IPS-18a (cell line): ENCODE measurements around the gene SLC15A3.

ENCODE experiments used
- H3K27ac ChIP-seq: one replicate; pipeline ENCODE4 v1.5.1; 2013; ENCODE audit warnings: low read length
- H3K27me3 ChIP-seq: one replicate; pipeline ENCODE4 v1.6.1; 2013; ENCODE audit warnings: mild to moderate bottlenecking, low read length; ENCODE audit not compliant: control insufficient read depth, insufficient read depth
- H3K36me3 ChIP-seq: one replicate; pipeline ENCODE4 v1.6.1; 2013; ENCODE audit warnings: low read depth, low read length; ENCODE audit not compliant: control insufficient read depth
- H3K4me1 ChIP-seq: one replicate; pipeline ENCODE4 v1.6.1; 2013; ENCODE audit warnings: low read depth, low read length; ENCODE audit not compliant: control insufficient read depth
- H3K4me3 ChIP-seq: one replicate; pipeline ENCODE4 v1.5.1; 2013; ENCODE audit warnings: low read length
- H3K9ac ChIP-seq: one replicate; pipeline ENCODE4 v1.6.1; 2013; ENCODE audit warnings: mild to moderate bottlenecking, low read length, moderate library complexity
- H3K9me3 ChIP-seq: one replicate; pipeline ENCODE4 v1.6.1; 2013; ENCODE audit warnings: low read depth, low read length; ENCODE audit not compliant: control insufficient read depth

Gene SLC15A3

DNA sequence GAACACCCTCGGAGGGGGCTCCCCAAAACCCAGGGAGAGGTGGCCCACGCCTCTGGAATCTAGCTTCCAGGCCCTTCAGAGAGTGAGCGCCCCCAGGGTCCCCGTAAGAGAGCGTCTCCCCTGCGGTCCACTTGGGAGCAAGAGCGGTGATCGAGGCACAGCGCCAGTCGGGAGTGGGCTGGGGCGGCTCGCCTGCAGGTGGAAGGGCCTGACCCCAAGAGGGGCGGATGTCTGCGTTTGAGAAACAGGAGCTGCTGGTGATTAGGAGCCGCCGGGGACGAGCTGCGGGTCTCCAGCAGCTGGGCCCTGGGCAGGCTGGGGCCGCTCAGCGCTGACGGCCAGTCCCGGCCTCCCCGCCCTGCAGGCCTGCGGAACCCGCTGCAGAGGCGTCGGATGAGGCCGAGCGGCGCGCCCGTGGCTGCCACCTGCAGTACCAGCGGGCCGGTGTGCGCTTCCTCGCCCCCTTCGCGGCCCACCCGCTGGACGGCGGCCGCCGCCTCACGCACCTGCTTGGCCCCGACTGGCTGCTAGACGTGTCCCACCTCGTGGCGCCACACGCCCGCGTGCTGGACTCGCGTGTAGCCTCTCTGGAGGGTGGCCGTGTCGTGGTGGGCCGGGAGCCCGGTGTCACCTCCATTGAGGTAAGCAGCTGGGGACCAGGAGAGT, 17.7 kb downstream of the SLC15A3 start:
- no peak overlapping the region for H3K9ac ChIP-seq
- H3K27ac ChIP-seq: no peak overlapping the region
- no peaks in the 10 kb centered on the region for H3K9me3 ChIP-seq
- no peak overlapping the region for H3K4me3 ChIP-seq
- peaks cover 24% of the 10 kb centered on the region for H3K36me3 ChIP-seq
- peaks cover 3% of the 10 kb centered on the region for H3K4me1 ChIP-seq
- H3K27me3 ChIP-seq: no peaks in the 10 kb centered on the region

DNA sequence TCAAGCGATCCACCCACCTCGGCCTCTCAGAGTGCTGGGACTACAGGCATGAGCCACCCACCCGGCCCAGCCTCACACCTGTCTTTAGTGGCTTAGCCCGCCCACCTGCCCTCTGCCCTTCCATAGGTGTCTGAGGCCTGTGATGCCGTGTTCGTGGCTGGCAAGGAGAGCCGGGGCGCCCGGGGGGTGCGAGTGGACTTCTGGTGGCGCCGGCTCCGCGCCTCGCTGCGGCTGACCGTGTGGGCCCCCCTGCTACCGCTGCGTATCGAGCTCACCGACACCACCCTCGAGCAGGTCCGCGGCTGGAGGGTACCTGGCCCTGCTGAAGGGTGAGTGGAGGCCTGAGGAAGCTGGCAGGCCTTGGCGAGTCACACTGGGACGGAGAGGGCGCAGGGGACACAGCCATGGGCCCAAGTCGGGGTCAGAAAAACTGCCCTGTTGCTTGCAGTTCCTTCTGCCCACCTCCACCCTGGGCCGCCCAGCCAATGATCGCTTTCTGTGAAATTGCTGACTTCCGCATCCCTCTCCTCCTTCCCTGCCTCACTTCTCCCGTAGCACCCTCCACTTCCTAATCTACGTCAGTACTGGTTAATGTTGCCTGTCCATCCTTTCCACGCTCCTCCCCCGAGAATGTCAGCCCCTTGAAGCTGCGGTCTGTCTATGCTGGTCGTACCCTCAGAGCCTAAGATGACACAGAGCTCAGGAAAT, 18.4 kb downstream of the SLC15A3 start:
- Histone ChIP-seq H3K9me3 (no peaks in the 10 kb centered on the region), H3K36me3 (peaks cover 31% of the 10 kb centered on the region), H3K27ac (no peak overlapping the region), H3K4me3 (no peak overlapping the region), H3K4me1 (peaks cover 3% of the 10 kb centered on the region), H3K27me3 (no peaks in the 10 kb centered on the region), H3K9ac (no peak overlapping the region)

DNA sequence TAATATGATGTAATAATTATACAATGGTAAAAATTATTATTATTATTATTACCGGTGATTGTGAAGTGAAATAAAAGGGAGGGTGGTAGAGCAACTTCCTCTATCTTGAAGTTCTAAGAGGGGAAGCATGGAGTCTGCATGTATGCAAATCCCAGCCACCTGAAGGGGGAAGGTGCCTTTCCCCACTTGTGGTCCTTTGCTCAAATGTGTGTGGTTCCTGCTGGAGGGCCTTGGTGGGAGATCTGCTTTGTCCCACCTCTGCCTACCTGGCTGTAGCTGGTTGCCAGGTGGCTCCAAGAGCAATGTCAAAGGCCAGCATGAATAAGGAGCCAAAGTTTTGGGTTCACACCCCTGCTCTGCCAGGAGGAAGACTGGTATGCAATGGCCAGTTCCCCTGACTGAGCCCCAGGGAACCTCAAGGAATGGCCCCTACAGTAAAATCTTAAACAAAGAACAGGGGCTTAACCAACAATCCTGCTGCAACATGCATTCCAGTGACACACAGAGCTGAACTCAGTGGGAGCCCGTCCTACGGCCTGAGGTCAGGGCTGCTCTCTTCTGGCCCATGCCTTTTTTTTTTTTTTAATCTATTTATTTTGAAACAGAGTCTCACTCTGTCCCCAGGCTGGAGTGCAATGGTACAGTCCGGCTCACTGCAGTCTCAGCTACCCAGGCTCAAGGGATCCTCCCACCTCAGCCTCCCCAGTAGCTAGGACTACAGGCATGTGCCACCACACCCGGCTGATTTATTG, 19.2 kb downstream of the SLC15A3 start:
- Histone ChIP-seq H3K9me3 (no peaks in the 10 kb centered on the region), H3K4me1 (peaks cover 3% of the 10 kb centered on the region), H3K27ac (no peak overlapping the region), H3K9ac (no peak overlapping the region), H3K27me3 (no peaks in the 10 kb centered on the region), H3K4me3 (no peak overlapping the region), H3K36me3 (peaks cover 37% of the 10 kb centered on the region)

DNA sequence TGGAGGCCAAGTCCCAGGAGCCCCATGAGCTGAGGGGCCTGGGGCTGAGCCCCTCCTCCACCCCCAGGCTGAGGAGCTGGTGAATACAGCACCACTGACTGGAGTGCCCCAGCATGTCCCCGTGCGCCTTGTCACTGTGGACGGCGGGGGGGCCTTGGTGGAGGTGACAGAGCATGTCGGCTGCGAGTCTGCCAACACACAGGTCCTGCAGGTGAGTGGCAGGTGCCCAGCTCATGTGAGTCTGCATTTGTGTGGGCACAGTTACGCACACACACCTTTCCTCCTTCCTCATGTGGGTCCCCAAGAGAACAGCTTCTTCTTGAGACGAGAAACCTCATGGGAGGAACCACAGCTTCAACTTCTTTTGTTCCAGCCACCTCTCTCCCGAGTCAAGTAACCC, 20.1 kb downstream of the SLC15A3 start:
- Histone ChIP-seq H3K4me3 (no peak overlapping the region), H3K36me3 (peaks cover 37% of the 10 kb centered on the region), H3K27ac (no peak overlapping the region), H3K9ac (no peak overlapping the region), H3K4me1 (peaks cover 3% of the 10 kb centered on the region), H3K9me3 (no peaks in the 10 kb centered on the region), H3K27me3 (no peaks in the 10 kb centered on the region)

- Histone ChIP-seq H3K9me3 (no peaks in the 10 kb centered on the region), H3K27ac (no peak overlapping the region), H3K4me1 (peaks cover 14% of the 10 kb centered on the region), H3K4me3 (no peak overlapping the region), H3K9ac (no peak overlapping the region), H3K36me3 (peaks cover 37% of the 10 kb centered on the region), H3K27me3 (no peaks in the 10 kb centered on the region)
Measured at GRCh38 chr11:60930394-60930793, 21.6 kb downstream of the SLC15A3 start.

DNA sequence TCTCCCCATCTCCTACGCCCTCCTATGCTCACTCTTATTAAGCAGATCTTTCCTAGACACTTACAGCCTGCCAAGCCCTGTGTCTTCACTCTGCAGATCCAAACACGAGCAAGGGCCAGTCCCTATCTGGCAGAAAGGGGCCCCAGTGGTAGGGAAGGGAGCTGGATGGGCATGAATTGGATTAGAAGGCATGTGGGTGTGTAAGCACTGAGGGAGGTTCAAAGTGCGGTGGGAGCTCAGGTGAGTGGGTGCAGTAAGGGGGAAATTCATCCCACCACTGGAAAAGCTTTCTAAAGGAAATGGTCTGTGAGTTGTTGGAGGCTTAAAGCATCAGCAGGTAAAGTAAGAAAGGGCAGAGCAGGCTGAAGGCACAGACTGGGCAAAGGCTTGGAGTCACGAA, 22.2 kb downstream of the SLC15A3 start:
- H3K27ac ChIP-seq: no peak overlapping the region
- no peak overlapping the region for H3K4me3 ChIP-seq
- H3K27me3 ChIP-seq: no peaks in the 10 kb centered on the region
- peaks cover 16% of the 10 kb centered on the region for H3K4me1 ChIP-seq
- peaks cover 35% of the 10 kb centered on the region for H3K36me3 ChIP-seq
- no peaks in the 10 kb centered on the region for H3K9me3 ChIP-seq
- H3K9ac ChIP-seq: no peak overlapping the region

- Histone ChIP-seq H3K27ac (no peak overlapping the region), H3K4me1 (peaks cover 18% of the 10 kb centered on the region)
Measured at GRCh38 chr11:60928563-60929001, 23.4 kb downstream of the SLC15A3 start.

GRCh38 chr11:60927600-60927999, 24.4 kb downstream of the SLC15A3 start:
- Histone ChIP-seq H3K4me1 (peaks cover 17% of the 10 kb centered on the region), H3K9me3 (no peaks in the 10 kb centered on the region), H3K9ac (no peak overlapping the region), H3K36me3 (peaks cover 34% of the 10 kb centered on the region), H3K27me3 (no peaks in the 10 kb centered on the region), H3K4me3 (no peak overlapping the region), H3K27ac (no peak overlapping the region)

More at GRCh38 chr11:60928563-60929001, 23.4 kb downstream of the SLC15A3 start:
- Histone ChIP-seq H3K27me3 (no peaks in the 10 kb centered on the region), H3K4me3 (no peak overlapping the region), H3K9ac (no peak overlapping the region), H3K9me3 (no peaks in the 10 kb centered on the region), H3K36me3 (peaks cover 34% of the 10 kb centered on the region)

GRCh38 chr11:60927061-60927592, 24.8 kb downstream of the SLC15A3 start:
- Histone ChIP-seq H3K36me3 (peaks cover 33% of the 10 kb centered on the region), H3K9ac (no peak overlapping the region), H3K4me1 (peaks cover 17% of the 10 kb centered on the region)

DNA sequence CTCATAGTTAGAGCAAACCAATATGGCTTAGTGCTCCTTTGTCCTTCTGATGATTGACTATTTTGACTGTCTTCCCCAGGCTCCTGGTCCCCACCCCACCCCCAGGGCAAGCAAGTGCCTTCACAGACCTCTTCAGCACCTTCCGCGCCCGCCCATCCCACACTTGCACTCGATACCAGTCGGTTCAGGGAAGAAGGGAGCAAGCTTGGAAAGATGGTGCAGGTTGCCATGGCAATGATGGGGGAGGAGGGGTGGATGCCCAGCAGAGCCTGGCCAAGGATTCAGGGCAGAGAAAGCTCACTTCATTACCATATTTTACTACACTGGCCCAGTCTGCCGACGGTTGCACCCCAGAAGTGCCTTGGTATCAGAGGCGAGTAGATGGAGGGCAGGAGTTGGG, 25.5 kb downstream of the SLC15A3 start:
- Histone ChIP-seq H3K4me1 (peaks cover 17% of the 10 kb centered on the region), H3K36me3 (peaks cover 32% of the 10 kb centered on the region), H3K27me3 (no peaks in the 10 kb centered on the region), H3K9ac (no peak overlapping the region), H3K9me3 (no peaks in the 10 kb centered on the region), H3K4me3 (no peak overlapping the region), H3K27ac (no peak overlapping the region)

More at GRCh38 chr11:60927061-60927592, 24.8 kb downstream of the SLC15A3 start:
- H3K9me3 ChIP-seq: no peaks in the 10 kb centered on the region
- H3K27me3 ChIP-seq: no peaks in the 10 kb centered on the region
- H3K4me3 ChIP-seq: no peak overlapping the region
- no peak overlapping the region for H3K27ac ChIP-seq

DNA sequence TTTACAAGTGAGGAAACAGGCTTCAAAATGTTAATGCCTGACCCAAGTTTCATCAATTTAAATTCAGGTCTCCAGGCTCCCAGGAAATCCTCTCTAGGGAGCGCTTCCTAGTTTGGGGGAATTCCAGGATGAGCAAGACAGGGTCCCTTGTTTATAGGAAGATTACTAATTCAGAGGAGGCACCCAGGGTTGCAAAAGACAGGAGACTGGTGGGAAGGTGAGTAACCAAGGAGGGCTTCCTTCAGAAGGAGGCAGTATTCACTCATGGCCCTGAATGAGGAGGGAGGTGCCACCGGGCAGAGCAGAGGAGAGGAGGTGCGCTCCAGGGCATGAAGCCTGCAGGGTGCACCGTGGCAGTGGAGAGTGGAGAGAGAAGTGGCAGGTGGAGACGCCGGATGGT, 26.1 kb downstream of the SLC15A3 start:
- Histone ChIP-seq H3K9ac (no peak overlapping the region), H3K27ac (no peak overlapping the region), H3K4me1 (peaks cover 17% of the 10 kb centered on the region), H3K27me3 (no peaks in the 10 kb centered on the region), H3K36me3 (peaks cover 32% of the 10 kb centered on the region), H3K4me3 (peak overlapping the region; percentile 83), H3K9me3 (no peaks in the 10 kb centered on the region)
